GM12891 (cell line): ENCODE data around the gene CACNG3.
"Not testable (repeated sequence)": the region's sequence is repeated elsewhere in the genome, so short reads cannot be mapped to it uniquely, and the experiment has no call there.

Source experiments
- DNase-seq: peaks from one replicate; pipeline ENCODE4 v3.0.0; 2011; ENCODE audit warnings: low spot score; ENCODE audit not compliant: insufficient read length
- FAIRE-seq: peaks from 2 replicates; lab custom pipeline; 2011; peaks lifted over from hg19 to GRCh38; lab: Jason Lieb, UNC
- PAX5 ChIP-seq: IDR thresholded peaks from 2 replicates; pipeline ENCODE4 v1.6.1; 2011; ENCODE audit warnings: low read length, moderate library complexity, mild to moderate bottlenecking; ENCODE audit not compliant: insufficient read depth, severe bottlenecking
- POLR2A ChIP-seq: IDR thresholded peaks from 2 replicates; pipeline ENCODE4 v1.6.1; 2011; ENCODE audit warnings: low read depth, low read length, control low read depth
- POLR2AphosphoS5 ChIP-seq: IDR thresholded peaks from 2 replicates; pipeline ENCODE4 v1.6.1; 2011; ENCODE audit warnings: low read depth, low read length, control low read depth
- POU2F2 ChIP-seq: IDR thresholded peaks from 2 replicates; pipeline ENCODE4 v1.6.1; 2011; ENCODE audit warnings: low read depth, mild to moderate bottlenecking, control low read depth, low read length, moderate library complexity
- SPI1 ChIP-seq: IDR thresholded peaks from 2 replicates; pipeline ENCODE4 v1.6.1; 2011; ENCODE audit warnings: low read depth, low read length, control low read depth
- TAF1 ChIP-seq: IDR thresholded peaks from 2 replicates; pipeline ENCODE4 v1.6.1; 2011; ENCODE audit warnings: low read depth, low read length, control low read depth

CACNG3 gene

DNA sequence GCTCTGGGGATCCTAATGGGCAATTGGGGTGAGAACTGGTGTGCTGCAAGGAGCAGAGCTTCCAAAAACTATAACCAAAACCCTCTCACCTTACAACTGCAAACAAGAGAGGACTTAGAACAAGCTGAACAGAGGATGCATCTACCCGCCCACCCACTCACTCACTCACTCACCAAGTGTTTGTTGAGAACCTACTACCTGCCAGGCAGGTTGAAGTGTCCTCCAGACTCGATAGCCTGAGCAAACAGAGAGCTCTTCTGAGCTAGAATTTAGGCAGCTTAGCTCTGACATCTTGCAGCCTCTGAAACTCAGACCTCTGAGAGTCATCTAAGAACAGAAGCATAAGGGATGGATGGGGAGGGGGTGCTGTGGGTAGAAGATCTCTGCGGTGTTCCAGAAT lies 41.2 kb downstream of the CACNG3 start:
- no peak for DNase-seq
- FAIRE-seq = no peak
- TF ChIP-seq TAF1 (no peak), POLR2AphosphoS5 (no peak), POU2F2 (no peak), POLR2A (no peak), PAX5 (no peak), SPI1 (no peak)

DNA sequence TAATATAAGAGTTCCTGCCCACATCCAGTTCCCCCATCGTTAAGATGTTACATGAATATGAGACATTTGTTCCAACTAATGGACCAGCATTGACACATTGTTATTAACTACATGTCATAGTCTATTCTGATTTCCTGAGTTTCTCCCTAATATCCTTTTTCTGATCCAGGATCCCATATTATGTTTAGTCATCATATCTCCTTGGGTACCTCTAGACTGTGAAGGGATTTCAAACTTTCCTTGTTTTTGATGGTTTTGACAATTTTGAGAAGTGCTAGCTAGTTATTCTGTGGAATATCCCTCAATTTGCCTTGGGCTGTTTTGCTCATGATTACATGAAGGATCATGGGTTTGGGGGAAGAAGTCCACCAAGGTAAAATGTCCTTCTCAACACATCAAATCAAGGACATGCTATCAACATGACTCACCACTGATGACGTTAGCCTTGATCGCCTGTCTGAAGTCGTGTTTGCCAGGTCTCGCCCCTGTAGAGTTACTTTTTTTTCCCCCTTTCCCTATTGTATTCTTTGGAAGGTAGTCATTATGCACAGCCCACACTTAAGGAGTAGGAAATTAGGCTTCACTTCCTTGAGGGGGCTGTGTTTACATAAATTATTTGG lies 42.5 kb downstream of the CACNG3 start:
- DNase-seq = no peak

DNA sequence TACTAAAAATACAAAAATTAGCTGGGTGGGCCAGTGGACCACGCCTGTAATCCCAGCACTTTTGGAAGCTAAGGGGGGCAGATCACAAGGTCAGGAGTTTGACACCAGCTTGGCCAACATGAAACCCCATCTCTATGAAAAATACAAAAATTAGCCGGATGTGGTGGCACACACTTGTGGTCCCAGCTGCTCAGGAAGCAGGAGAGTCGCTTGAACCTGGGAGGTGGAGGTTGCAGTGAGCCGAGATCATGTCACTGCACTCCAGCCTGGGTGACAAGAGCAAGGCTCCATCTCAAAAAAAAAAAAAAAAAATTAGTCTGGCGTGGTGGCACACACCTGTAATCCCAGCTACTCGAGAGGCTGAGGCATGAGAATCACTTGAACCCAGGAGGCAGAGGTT lies 44.6 kb downstream of the CACNG3 start:
- DNase-seq, FAIRE-seq: not testable (repeated sequence)

More for the DNA sequence above, 42.5 kb downstream of the CACNG3 start:
- TF ChIP-seq POU2F2 = no peak
- no peak for TF ChIP-seq POLR2A
- no peak for TF ChIP-seq POLR2AphosphoS5
- no peak for TF ChIP-seq TAF1
- no peak for TF ChIP-seq SPI1
- no peak for TF ChIP-seq PAX5
- FAIRE-seq = no peak

DNA sequence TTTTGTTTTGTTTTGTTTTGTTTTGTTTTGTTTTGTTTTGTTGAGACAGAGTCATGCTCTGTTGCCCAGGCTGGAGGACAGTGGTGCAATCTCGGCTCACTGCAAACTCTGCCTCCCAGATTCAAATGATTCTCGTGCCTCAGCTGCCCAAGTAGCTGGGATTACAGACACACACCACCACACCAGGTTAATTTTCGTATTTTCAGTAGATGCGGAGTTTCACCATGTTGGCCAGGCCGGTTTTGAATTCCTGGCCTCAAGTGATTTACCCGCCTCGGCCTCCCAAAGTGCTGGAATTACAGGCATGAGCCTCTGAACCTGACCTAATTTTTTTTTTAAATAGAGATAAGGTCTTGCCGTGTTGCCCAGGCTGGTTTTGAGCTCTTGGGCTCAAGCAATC lies 46.5 kb downstream of the CACNG3 start:
- TF ChIP-seq TAF1 = no peak
- TF ChIP-seq SPI1 = no peak
- no peak for TF ChIP-seq POLR2A
- no peak for TF ChIP-seq POLR2AphosphoS5
- TF ChIP-seq PAX5 = no peak
- TF ChIP-seq POU2F2 = no peak
- DNase-seq = no peak
- no peak for FAIRE-seq

DNA sequence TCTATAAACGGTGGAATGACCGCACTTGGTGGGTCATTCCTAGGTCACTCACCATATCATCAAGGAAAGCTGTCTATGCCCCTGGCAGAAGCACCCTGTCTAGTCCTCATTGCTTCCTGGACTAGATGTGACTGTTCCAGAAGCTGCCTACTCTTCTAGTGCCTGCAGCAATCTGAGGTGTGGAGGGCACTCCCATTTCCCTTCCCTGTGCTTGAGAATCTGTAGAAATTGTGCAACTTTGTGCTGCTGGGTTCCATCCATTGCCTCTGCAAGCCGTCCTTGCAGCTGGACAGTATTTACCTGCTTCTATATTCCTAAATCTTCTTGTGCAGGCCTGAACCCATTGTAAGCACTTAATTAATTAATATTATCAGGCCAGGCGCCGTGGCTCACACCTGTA lies 52.1 kb downstream of the CACNG3 start:
- no peak for DNase-seq
- FAIRE-seq = no peak
- TF ChIP-seq PAX5 (no peak), POU2F2 (no peak), POLR2A (no peak), SPI1 (no peak)

DNA sequence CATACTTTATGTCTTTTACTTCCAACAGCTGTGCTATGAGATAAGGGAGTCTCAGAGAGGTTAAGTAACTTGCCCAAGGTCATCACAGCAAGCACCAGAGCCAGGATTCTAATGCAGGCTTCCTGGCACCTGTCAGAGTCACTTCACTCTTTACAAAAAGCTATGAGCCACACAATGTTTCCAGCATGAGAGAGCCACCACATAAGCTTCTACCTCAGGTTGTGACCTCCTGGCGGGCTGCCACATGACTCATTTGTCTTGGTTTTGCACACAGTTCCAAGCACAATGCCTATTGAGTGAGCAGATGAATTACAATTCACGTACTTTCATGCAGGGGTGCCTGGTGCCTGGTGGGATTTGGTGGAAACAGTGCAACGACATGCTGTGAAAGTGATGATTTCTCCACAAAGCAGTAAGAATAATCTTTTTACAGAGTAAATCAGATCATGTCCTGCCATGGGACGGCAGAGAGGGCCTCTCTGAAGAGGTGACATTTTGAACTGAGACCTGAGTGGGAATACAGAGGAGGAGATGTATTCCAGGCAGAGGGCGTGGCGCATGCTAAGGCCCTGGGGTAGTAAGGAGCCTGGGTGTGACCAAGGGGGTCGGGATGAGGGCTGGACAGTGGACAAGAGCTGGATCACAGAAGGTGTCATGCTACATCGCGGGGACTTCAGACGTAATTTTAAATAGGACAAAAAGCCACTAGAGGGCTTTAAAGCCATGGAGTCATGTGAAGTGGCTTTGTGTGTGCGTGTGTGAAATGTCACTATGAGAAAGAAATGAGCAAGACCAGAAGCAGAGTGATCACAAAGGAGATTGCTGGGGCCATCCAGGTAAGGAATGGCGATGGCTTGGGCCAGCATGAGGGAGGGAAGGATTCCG lies 53.4 kb downstream of the CACNG3 start:
- no peak for FAIRE-seq
- no peak for DNase-seq
- no peak for TF ChIP-seq POLR2A
- TF ChIP-seq PAX5 = no peak
- TF ChIP-seq POU2F2 = no peak
- TF ChIP-seq SPI1 = no peak
- TF ChIP-seq TAF1 = no peak
- TF ChIP-seq POLR2AphosphoS5 = no peak

DNA sequence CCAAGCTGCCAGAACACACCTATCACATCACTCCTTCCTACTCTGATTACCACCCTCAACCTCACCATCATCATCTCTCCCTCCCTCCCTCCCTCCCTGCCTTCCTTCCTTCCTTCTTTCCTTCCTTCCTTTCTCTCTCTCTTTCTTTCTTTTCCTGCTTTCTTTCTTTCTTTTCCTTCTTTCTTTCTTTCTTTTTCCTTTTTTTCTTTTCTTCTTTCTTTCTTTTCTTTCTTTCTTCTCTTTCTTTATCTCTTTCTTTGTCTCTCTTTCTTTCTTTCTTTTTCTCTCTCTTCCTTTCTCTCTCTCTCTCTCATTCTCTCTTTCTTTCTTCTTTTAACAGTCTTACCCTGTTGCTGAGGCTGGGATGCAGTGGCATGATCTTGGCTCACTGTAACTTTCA lies 59.2 kb downstream of the CACNG3 start:
- no peak for TF ChIP-seq POU2F2
- TF ChIP-seq TAF1 = no peak
- no peak for TF ChIP-seq POLR2A
- TF ChIP-seq SPI1 = no peak
- TF ChIP-seq PAX5 = no peak
- TF ChIP-seq POLR2AphosphoS5 = no peak
- no peak for DNase-seq
- no peak for FAIRE-seq

DNA sequence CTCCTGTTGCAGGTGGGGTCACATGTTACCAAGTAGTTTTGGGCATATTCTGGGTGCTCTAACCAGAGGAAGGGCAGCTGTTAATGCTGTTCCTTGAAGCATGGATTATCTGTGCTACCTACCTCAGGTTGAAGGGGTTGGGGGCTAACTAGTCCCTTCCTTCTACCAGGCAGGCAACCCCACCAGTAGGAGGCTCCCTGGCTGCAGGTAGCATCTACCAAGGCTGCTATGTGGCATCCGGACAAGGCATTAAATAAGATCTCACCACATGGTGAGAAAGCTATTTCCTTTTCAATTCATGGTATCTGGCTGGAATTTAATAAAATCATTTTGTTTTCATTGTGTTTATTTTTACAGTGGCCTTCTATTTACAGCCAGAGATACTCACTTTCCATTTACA lies 62.5 kb downstream of the CACNG3 start:
- FAIRE-seq (peak; percentile 47), DNase-seq (no peak)

DNA sequence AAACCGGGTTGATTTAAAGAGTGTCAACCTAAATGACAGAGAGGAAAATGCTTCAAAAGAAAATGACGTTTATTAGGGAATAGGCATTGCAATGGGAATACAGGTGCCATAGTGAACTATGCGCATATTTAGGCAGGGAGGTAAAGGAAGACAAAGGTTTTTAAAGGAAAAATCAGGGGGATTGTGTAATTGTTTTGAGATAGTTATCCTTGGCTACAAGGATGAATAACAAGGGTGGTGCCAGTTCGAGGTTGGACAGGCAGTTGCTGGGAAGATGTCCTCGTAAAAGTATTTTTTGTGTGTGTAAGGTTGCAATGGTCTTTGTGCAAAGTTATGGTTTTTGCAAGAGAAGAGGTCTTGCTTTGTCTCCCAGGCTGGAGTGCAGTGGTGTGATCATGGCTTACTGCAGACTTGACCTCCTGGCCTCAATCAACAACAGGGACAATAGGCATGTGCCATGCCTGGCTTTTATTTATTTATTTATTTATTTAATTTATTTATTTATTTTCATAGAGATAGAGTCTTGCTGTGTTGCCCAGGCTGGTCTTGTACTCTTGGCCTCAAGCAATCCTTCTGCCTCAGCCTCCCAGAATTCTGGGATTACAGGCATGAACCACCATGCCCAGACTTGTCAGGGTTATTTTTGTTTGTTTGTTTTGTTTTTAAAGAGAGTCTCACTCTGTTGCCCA lies 63.1 kb downstream of the CACNG3 start:
- FAIRE-seq (no peak), DNase-seq (no peak)
- no peak for TF ChIP-seq POU2F2
- TF ChIP-seq POLR2A = no peak
- TF ChIP-seq TAF1 = no peak
- no peak for TF ChIP-seq POLR2AphosphoS5

More for the DNA sequence above, 62.5 kb downstream of the CACNG3 start:
- TF ChIP-seq POLR2AphosphoS5 (no peak), POU2F2 (no peak), TAF1 (no peak)

DNA sequence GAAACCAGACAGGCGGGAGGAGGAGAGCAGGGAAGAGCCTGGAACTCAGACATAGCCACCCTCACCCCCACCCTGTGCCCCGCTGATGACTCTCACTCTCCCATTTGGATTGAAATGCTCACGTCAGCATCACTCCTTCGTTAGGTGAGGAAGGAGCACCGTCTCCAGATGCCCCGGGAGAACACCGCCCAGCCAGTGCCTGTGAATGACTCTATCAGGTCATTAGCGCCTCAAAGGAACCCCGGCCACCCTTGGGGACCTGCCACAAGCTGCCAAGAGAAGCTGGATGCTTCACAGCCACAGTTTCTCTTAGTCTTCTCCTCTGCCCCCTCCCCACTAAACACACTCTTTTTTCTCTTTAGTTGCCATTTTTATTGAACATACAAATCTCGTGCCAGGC lies 66.0 kb downstream of the CACNG3 start:
- TF ChIP-seq TAF1 = no peak
- FAIRE-seq (no peak), DNase-seq (no peak)
